ENCODE measurements around the gene URB1. TPM values are rescaled to one million over a fixed set of nuclear protein-coding genes. Genes with fewer than 3 reads are reported as not detected.
A peak's percentile ranks its signal among the peaks of the same experiment; 100 is the strongest.

Gene URB1
- total RNA-seq, 2 donors from 2014 or later = 33.4 to 41.4 TPM

- no peak for DNase-seq (ENCODE audit: low spot score)
- no peak overlapping the region for H3K4me3 ChIP-seq
- no peaks in the 10 kb centered on the region for H3K27me3 ChIP-seq (replicated peaks; ENCODE audit: insufficient read depth)
- peaks cover 11% of the 10 kb centered on the region for H3K4me1 ChIP-seq (replicated peaks)
- intact Hi-C loops (cut with DNase I) = no loop called here
- peak overlapping the region; percentile 21 to 91 for H3K27ac ChIP-seq
- TF ChIP-seq POLR2AphosphoS5 (IDR thresholded peaks at IDR 0.05) = no peak
- no peak for TF ChIP-seq CTCF (IDR thresholded peaks at IDR 0.05)
- no peak for TF ChIP-seq POLR2A (IDR thresholded peaks at IDR 0.05)
- H3K36me3 ChIP-seq = no peaks in the 10 kb centered on the region
- WGBS = 62% methylated on average over 5 of the region's 5 CpGs
- no peaks in the 10 kb centered on the region for H3K9me3 ChIP-seq
Observed at GRCh38 chr21:32389337-32390015, 3.3 kb downstream of the URB1 start.

GRCh38 chr21:32388306-32388705, 4.5 kb downstream of the URB1 start:
- H3K4me1 ChIP-seq (replicated peaks) = peaks cover 11% of the 10 kb centered on the region
- H3K27me3 ChIP-seq (replicated peaks; ENCODE audit: insufficient read depth) = no peaks in the 10 kb centered on the region
- intact Hi-C loops (cut with DNase I) = no loop called here
- DNase-seq (ENCODE audit: low spot score) = no peak
- no peaks in the 10 kb centered on the region for H3K9me3 ChIP-seq
- 78% methylated on average over 9 of the region's 9 CpGs for WGBS
- TF ChIP-seq POLR2A (IDR thresholded peaks at IDR 0.05) (no peak), POLR2AphosphoS5 (IDR thresholded peaks at IDR 0.05) (no peak), CTCF (IDR thresholded peaks at IDR 0.05) (no peak)
- H3K36me3 ChIP-seq = no peaks in the 10 kb centered on the region
- peak overlapping the region in 1 of 2 donors; percentile 91 for H3K27ac ChIP-seq
- H3K4me3 ChIP-seq = no peak overlapping the region

GRCh38 chr21:32387151-32387550, 5.7 kb downstream of the URB1 start:
- no peak for DNase-seq (ENCODE audit: low spot score)
- H3K27ac ChIP-seq = peak overlapping the region; percentile 49 to 91

GRCh38 chr21:32386195-32386870, 6.5 kb downstream of the URB1 start:
- Histone ChIP-seq H3K4me3 (no peak overlapping the region), H3K4me1 (replicated peaks) (peaks cover 11% of the 10 kb centered on the region), H3K27ac (peak overlapping the region; percentile 49 to 91), H3K27me3 (replicated peaks; ENCODE audit: insufficient read depth) (no peaks in the 10 kb centered on the region), H3K36me3 (no peaks in the 10 kb centered on the region), H3K9me3 (no peaks in the 10 kb centered on the region)
- TF ChIP-seq POLR2A (IDR thresholded peaks at IDR 0.05) = no peak
- TF ChIP-seq POLR2AphosphoS5 (IDR thresholded peaks at IDR 0.05) = peak; percentile 48
- no peak for TF ChIP-seq CTCF (IDR thresholded peaks at IDR 0.05)
- intact Hi-C loops (cut with DNase I) = no loop called here
- WGBS = 54% methylated on average over 6 of the region's 6 CpGs
- DNase-seq (ENCODE audit: low spot score) = peak; percentile 56

More at GRCh38 chr21:32387151-32387550, 5.7 kb downstream of the URB1 start:
- peaks cover 11% of the 10 kb centered on the region for H3K4me1 ChIP-seq (replicated peaks)
- no peaks in the 10 kb centered on the region for H3K27me3 ChIP-seq (replicated peaks; ENCODE audit: insufficient read depth)
- H3K4me3 ChIP-seq = no peak overlapping the region
- no peaks in the 10 kb centered on the region for H3K9me3 ChIP-seq
- intact Hi-C loops (cut with DNase I) = no loop called here
- 62% methylated on average over 8 of the region's 8 CpGs for WGBS
- TF ChIP-seq POLR2A (IDR thresholded peaks at IDR 0.05) (no peak), CTCF (IDR thresholded peaks at IDR 0.05) (no peak), POLR2AphosphoS5 (IDR thresholded peaks at IDR 0.05) (no peak)
- no peaks in the 10 kb centered on the region for H3K36me3 ChIP-seq
